GM10266 (cell line): ENCODE measurements around the gene COMMD7.
"Not testable (repeated sequence)": the region's sequence is repeated elsewhere in the genome, so short reads cannot be mapped to it uniquely, and the experiment has no call there.

Experiments
- DNase-seq: peaks from one replicate; pipeline ENCODE4 v3.0.0; 2012; ENCODE audit errors: extremely low spot score
- TF ChIP-seq, protein P1 (sequence below): IDR thresholded peaks from 2 replicates; pipeline ENCODE4 v1.5.1; 2012; ENCODE audit warnings: mild to moderate bottlenecking, low read depth; ENCODE audit not compliant: control insufficient read depth, insufficient read depth; ENCODE audit errors: missing control alignments

COMMD7 gene

DNA sequence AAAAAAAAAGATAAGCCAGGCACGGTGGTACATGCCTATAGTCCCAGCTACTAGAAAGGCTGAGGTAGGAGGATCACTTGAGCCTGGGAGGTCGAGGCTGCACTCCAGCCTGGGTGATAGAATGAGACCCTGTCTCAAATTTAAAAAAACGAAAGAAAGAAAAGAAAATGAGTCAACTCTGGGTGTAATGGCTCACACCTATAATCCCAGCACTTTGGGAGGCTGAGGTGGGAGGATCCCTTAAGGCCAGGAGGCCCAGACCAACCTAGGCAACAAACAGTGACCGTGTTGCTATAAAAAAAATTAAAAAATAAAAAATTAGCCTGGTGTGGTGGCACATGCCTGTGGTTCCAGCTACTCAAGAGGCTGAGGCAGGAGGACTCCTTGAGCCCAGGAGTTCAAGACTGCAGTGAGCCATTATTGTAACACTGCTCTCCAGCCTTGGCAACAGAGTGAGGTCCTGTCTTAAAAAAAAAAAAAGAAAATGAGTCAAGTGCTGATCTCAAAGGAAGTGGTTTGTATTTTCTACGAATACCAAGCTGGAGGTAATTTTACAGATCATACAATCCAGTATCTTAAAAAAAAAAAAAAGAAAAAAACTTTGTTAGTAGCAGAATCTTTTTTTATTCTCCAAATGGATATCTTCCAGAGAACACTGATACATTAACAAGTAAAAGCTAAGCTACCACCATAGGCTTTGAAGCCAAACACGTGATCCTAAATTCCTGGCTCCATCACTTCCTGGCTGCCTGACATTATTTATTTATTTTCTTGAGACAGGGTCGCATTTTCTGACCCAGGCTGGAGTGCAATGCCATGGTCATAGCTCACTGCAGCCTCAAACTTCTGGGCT lies 5.7 kb downstream of the COMMD7 start:
- DNase-seq = no peak
- TF ChIP-seq, protein P1, sequence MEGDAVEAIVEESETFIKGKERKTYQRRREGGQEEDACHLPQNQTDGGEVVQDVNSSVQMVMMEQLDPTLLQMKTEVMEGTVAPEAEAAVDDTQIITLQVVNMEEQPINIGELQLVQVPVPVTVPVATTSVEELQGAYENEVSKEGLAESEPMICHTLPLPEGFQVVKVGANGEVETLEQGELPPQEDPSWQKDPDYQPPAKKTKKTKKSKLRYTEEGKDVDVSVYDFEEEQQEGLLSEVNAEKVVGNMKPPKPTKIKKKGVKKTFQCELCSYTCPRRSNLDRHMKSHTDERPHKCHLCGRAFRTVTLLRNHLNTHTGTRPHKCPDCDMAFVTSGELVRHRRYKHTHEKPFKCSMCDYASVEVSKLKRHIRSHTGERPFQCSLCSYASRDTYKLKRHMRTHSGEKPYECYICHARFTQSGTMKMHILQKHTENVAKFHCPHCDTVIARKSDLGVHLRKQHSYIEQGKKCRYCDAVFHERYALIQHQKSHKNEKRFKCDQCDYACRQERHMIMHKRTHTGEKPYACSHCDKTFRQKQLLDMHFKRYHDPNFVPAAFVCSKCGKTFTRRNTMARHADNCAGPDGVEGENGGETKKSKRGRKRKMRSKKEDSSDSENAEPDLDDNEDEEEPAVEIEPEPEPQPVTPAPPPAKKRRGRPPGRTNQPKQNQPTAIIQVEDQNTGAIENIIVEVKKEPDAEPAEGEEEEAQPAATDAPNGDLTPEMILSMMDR = no peak

DNA sequence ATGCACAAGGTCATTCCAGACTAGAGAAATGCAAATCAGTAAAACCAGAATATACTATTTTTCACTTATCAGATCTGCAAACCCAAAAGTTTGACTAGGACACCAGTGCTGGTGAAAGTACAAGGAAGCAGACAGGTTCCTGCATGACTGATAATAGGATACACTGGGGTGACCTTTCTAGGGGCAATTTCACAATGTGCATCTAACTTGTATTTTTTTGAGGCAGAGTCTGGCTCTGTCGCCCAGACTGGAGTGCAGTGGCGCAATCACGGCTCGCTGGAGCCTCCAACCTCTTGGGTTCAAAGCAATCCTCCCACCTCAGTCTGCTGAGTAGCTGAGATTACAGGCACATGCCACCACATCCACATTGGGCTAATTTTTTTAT lies 11.4 kb downstream of the COMMD7 start:
- DNase-seq = no peak
- TF ChIP-seq, protein P1 = no peak

DNA sequence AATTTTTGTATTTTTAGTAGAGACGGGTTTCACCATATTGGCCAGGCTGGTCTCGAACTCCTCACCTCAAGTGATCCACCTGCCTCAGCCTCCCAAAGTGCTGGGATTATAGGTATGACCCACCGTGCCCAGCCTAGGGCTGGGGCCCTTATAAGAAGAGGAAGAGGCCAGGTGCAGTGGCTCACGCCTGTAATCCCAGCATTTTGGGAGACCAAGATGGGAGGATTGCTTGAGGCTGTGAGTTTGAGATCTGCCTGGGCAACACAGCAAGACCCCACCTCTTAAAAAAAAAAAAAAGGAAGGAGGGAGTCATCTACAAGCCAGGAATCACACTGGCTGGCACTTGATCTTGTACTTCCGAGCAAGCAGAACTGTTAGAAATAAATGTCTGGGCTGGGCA lies 13.9 kb downstream of the COMMD7 start:
- DNase-seq = not testable (repeated sequence)

DNA sequence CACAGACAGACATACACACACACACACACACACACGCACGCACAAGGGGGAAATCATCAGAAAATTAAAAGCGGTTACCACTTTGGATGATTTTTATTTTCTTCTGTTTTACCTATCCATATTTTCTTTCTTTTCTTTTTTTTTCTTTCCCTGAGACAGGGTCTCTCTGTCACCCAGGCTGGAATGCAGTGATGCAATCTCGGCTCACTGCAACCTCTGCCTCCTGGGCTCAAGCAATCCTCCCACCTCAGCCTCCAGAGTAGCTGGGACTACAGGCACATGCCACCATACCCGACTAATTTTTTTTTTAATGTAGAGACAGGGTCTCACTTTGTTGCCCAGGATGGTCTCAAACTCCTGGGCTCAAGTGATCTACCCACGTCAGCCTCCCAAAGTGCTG lies 14.8 kb downstream of the COMMD7 start:
- not testable (repeated sequence) for DNase-seq

DNA sequence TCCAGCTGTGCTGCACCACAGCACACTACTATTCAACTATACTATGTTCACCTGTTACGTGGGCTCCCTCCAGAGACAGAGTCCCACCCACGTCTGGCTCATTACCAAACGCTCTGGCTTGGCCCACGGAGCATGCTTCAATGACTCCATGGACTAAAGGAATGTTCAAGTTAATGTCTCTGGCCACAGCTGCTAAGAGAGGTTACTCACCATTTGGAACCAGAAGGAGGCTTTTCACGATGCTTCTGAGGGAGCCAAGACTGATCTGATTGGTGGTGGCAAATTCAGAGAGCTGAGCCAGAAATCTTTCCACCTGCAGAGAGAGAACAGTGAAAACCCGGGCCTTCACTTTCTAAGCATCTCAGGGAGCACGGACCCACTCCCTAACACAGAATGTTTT lies 15.6 kb downstream of the COMMD7 start:
- TF ChIP-seq, protein P1 = no peak
- no peak for DNase-seq

DNA sequence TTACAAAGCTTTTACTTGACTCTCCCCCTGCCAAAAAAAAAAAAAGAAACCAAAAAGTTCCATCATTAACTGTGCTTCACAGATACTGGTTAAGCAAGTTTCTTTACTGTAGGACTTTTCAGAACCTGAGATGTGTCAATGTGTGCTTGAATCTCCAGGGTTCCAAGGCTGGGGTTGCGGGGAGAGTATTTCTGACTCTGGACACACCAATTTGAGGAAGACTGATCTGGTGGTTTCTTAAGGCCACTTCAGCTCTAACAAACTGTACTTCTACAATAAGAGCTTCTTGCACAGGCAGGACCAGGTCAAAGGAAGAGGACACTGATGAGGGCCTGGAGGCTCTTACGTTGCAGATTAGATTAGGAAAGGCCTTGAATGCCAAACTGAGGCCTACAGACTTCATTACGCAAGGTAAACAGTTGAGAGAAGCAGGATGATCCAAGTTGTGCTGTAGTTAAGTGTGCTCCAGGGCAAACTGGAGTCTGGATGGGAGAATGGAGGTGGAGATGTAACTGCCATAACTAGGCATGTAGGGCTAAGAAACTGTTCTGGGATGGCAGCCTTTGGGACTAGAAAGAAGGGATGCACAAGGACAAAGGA lies 24.4 kb downstream of the COMMD7 start:
- TF ChIP-seq, protein P1 = no peak
- no peak for DNase-seq

DNA sequence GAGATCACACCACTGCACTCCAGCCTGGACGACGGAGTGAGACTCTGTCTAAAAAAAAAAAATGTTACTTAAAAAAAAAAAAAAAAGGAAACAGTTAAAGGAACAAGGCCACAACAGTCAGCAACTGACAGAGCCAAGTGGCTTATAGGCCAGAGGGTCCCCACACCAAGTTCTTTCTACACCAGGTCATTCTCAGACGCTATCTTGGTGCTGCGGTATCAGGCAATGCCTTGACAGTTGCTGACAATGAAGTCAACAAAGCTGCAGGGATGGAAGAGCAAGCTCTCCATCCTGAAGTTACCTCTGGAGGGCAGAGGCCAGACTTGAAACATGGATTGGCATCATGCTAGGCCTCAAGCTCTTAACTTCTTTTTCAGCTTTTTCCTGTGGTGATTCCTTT lies 31.9 kb downstream of the COMMD7 start:
- TF ChIP-seq, protein P1 = no peak
- DNase-seq = no peak

DNA sequence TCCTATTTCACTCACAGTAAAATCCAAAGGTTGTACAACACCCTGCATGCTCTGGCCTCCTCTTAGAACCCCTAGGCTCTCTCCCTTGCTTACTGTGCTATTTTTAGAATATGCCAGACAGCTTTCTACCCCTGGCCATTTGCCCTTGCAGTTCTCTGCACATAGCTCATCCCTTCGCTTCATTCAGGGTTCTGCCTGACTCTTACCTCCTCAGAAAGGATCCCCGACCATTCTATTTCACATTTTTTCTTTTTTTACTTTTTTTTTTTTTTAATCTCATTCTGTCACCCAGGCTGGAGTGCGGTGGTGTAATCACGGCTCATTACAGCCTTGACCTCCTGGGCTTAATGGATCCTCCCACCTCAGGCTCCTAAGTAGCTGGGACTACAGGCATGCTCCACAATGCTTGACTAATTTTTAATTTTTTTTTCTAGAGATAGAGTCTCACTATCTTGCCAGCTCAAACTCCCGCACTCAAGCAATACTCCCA lies 33.6 kb downstream of the COMMD7 start:
- TF ChIP-seq, protein P1 = no peak
- no peak for DNase-seq

DNA sequence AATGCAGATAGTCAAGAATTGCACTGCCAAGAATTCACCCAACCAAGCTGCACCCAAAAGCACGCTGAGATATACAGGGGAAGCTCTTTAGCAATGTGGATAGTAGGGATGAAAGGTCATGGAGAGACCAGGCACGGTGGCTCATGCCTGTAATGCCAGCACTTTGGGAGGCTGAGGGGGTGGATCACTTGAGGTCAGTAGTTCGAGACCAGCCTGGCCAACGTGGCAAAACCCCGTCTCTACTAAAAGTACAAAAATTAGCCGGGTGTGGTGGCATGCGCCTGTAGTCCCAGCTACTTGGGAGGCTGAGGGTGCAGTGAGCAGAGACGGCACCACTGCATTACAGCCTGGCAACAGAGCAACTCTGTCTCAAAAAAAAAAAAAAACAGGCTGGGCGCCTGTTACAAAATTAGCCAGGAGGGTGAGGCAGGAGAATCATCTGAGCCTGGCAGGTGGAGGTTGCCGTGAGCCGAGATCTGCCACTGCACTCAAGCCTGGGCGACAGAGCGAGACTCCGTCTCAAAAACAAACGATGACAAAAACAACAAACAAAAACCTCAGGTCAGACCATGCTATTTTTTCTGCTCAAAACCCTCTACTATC lies 34.1 kb downstream of the COMMD7 start:
- DNase-seq = not testable (repeated sequence)
